ENCODE results near the gene SNX21. TPM values are rescaled to one million over a fixed set of nuclear protein-coding genes. Genes with fewer than 3 reads are reported as not detected.
A peak's percentile ranks its signal among the peaks of the same experiment; 100 is the strongest.
"Not testable (repeated sequence)": the region's sequence is repeated elsewhere in the genome, so short reads cannot be mapped to it uniquely, and the experiment has no call there.

The SNX21 gene
- total RNA-seq, 2 experiments from 2014 or later = 1.2 to 1.4 TPM

DNA sequence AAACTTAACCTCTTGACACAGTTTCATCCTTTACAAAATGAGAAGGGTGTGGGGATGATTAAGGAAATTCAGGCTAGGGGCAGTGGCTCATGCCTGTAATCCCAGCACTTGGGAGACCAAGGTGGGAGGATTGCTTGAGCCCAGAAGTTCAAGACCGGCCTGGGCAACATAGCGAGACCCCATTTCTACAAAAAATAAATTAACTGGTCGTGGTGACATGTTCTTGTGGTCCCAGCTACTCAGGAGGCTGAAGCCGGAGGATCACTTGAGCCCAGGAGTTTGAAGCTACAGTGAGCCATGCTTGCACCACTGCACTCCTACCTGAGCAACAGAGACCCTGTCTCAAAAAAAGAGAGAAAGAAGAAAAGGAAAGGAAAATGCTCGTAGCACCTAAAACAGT lies 32.9 kb downstream of the SNX21 start:
- no peak for ATAC-seq
- Mint-ChIP-seq H3K27ac (no peak overlapping the region), H3K9me3 (ENCODE audit: low read depth) (no peaks in the 10 kb centered on the region), H3K27me3 (no peaks in the 10 kb centered on the region), H3K4me3 (no peak overlapping the region), H3K4me1 (no peaks in the 10 kb centered on the region), H3K36me3 (ENCODE audit: low read depth) (no peaks in the 10 kb centered on the region)
- POLR2A ChIA-PET = no interaction called here
- DNase-seq = no peak
- intact Hi-C loops (cut with DNase I, micrococcal nuclease) = no loop called here
- CTCF ChIA-PET = no interaction called here

DNA sequence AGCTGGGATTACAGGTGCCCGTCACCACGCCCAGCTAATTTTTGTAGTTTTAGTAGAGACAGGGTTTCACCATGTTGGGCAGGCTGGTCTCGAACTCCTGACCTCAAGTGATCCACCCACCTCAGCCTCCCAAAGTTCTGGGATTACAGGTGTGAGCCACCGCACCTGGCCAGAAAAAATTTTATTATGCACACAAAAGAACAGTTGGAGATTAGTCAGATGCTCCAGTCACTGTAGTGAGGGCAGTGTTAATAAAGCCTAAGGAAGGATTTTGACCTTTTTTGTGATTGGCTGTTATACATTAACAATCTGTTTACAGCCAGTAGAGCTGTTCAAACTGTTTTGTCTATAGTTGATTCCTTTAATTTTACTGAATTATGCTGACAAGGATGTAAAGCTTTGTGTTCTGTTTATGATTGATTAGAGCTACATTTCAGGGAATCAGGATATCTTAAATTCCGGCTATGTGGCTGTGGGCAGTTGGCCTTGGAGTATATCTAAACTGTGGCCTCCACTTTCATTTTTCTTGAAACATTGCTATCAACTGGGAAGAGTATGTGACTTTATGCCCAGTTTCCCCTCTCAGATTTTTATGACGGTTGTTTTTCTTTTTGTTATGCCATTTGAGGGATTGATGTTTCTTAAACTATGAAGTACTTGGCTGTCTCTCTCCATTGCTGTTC lies 33.7 kb downstream of the SNX21 start:
- CTCF ChIA-PET = interaction anchor here (0.6 to 1.0 kb wide), 3 partner anchors 22 to 1029 kb away, joined by 3 to 5 read pairs (median 3); no protein-coding TSS in a partner anchor
- H3K27ac Mint-ChIP-seq = no peak overlapping the region
- DNase-seq = no peak

DNA sequence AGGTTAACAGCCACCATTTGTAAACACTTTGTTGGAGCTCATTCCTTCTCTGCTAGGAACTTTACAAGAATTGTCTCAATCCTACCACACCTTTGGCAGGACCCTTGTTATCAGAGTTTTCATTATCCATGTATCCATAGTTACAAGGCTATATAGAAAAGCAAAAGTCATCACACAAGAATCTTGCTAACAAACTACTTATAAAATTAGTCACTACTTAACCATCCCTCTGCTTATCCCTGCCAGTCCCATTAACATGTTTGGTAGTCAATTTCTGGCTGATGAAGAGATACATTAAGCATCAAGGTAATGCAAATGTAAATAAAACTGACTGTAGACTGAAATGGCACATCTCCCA lies 34.2 kb downstream of the SNX21 start:
- DNase-seq (no peak), ATAC-seq (no peak)
- H3K4me3 Mint-ChIP-seq = no peak overlapping the region
- H3K36me3 Mint-ChIP-seq (ENCODE audit: low read depth) = no peaks in the 10 kb centered on the region
- no peaks in the 10 kb centered on the region for H3K27me3 Mint-ChIP-seq
- no peaks in the 10 kb centered on the region for H3K9me3 Mint-ChIP-seq (ENCODE audit: low read depth)
- ChIA-PET CTCF (interaction anchor here (0.7 to 1.0 kb wide), 2 partner anchors 102 to 1030 kb away, joined by 3 read pairs; no protein-coding TSS in a partner anchor), POLR2A (no interaction called here)
- no peak overlapping the region for H3K27ac Mint-ChIP-seq
- intact Hi-C loops (cut with DNase I, micrococcal nuclease) = no loop called here
- no peaks in the 10 kb centered on the region for H3K4me1 Mint-ChIP-seq

More for the DNA sequence above, 33.7 kb downstream of the SNX21 start:
- H3K4me3 Mint-ChIP-seq = no peak overlapping the region
- H3K27me3 Mint-ChIP-seq = no peaks in the 10 kb centered on the region
- POLR2A ChIA-PET = no interaction called here
- H3K4me1 Mint-ChIP-seq = no peaks in the 10 kb centered on the region
- no peaks in the 10 kb centered on the region for H3K36me3 Mint-ChIP-seq (ENCODE audit: low read depth)
- intact Hi-C loops (cut with DNase I, micrococcal nuclease) = no loop called here
- no peaks in the 10 kb centered on the region for H3K9me3 Mint-ChIP-seq (ENCODE audit: low read depth)
- no peak for ATAC-seq

DNA sequence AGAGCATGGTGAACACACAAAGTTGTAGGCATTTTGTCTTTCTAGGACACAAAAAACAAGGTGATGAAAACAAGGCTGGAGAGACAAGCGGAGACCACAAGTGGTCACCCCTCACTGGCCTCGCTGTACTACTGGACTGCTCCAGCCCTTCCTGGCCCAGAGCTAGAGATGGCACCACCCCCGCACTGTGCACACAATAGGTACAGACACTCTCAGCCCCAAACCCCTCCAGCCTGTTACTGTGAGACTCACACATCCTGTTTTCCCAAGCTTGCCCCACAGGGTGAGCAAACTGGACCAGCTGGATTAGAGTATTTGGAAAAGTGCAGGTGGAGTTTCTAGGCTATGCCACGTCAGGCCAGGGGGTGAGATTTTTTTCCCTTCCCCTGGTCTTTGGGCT lies 39.0 kb downstream of the SNX21 start:
- no peaks in the 10 kb centered on the region for H3K27me3 Mint-ChIP-seq
- no peaks in the 10 kb centered on the region for H3K36me3 Mint-ChIP-seq (ENCODE audit: low read depth)
- H3K9me3 Mint-ChIP-seq (ENCODE audit: low read depth) = no peaks in the 10 kb centered on the region
- DNase-seq (no peak), ATAC-seq (no peak)
- ChIA-PET CTCF (interaction anchor here (0.6 to 0.9 kb wide), 2 partner anchors 18 to 20 kb away, joined by 3 to 4 read pairs; partner anchors contain the start of genes CTSA and NEURL2), POLR2A (no interaction called here)
- no peak overlapping the region for H3K27ac Mint-ChIP-seq
- intact Hi-C loops (cut with DNase I, micrococcal nuclease) = no loop called here
- H3K4me1 Mint-ChIP-seq = no peaks in the 10 kb centered on the region
- H3K4me3 Mint-ChIP-seq = no peak overlapping the region

DNA sequence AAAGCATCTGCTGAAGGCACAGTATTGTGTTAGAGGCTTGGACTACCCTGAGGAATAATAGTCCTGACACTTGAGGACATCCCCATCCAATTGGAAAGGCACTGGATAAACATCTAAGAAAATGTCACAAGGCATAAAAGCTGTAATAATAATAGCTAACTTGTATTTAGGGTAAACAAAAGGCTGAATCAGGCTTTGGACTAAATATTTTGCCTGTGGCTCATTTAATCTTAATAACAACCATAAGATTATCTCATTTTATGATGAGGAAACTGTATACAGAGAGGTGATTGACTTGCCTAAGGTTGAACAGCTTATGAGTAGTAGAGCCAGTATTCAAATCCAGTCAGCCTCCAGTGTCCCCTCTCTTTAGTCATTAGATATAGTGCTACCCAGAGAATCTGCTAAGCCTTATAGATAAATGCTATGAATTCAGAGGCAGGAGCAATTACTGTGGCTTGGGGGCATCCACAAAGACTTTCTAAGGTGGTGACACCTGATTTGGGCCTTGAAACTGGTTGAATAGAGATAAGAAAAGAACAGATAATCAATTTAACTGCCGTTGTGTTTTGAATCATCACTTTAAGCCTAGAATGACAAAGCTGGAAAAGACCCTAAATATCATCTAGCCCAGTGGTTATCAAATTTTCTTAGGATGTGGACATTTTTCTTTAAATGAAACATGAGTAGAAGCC lies 40.0 kb downstream of the SNX21 start:
- CTCF ChIA-PET = interaction anchor here (1.0 kb wide), 1 partner anchor 24 kb away, joined by 3 read pairs; no protein-coding TSS in a partner anchor
- H3K27me3 Mint-ChIP-seq = no peaks in the 10 kb centered on the region
- H3K4me1 Mint-ChIP-seq = no peaks in the 10 kb centered on the region
- no peaks in the 10 kb centered on the region for H3K36me3 Mint-ChIP-seq (ENCODE audit: low read depth)
- intact Hi-C loops (cut with DNase I, micrococcal nuclease) = no loop called here
- DNase-seq (no peak), ATAC-seq (no peak)
- no peaks in the 10 kb centered on the region for H3K9me3 Mint-ChIP-seq (ENCODE audit: low read depth)
- no peak overlapping the region for H3K4me3 Mint-ChIP-seq
- H3K27ac Mint-ChIP-seq = no peak overlapping the region
- POLR2A ChIA-PET = no interaction called here

DNA sequence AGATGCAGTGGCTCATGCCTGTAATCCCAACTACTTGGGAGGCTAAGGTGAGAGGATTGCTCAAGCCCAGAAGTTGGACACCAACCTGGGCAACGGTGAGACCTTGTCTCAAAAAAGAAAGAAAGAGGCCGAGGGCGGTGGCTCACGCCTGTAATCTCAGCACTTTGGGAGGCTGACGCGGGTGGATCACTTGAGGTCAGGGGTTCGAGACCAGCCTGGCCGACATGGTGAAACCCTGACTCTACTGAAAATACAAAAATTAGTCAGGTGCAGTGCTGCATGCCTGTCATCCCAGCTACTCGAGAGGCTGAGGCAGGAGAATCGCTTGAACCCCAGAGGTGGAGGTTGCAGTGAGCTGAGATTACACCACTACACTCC lies 40.5 kb downstream of the SNX21 start:
- H3K4me3 Mint-ChIP-seq; H3K27me3 Mint-ChIP-seq; H3K9me3 Mint-ChIP-seq (ENCODE audit: low read depth); H3K4me1 Mint-ChIP-seq; POLR2A ChIA-PET; H3K27ac Mint-ChIP-seq; ATAC-seq; intact Hi-C loops (cut with DNase I, micrococcal nuclease); CTCF ChIA-PET; H3K36me3 Mint-ChIP-seq (ENCODE audit: low read depth); DNase-seq: not testable (repeated sequence)

DNA sequence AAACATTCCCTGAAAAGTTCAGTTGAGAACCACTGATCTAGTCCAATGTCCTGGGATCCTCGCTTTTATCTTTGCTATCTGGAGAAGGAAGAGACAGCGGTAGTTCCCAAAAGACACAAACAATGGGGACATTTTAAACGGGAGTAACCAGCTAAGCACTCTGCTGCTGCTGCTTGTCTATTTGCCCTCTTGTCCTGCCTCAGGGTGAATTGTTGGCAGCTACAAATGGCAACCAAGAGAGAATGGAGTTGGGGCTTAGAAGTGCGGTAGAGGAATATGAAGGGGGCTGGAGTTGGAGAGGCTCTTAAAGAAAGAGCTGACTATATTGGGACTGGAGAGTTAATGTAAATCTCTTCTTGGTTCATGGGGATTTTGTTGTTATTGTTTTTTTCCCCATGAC lies 41.0 kb downstream of the SNX21 start:
- no peaks in the 10 kb centered on the region for H3K4me1 Mint-ChIP-seq
- no peaks in the 10 kb centered on the region for H3K27me3 Mint-ChIP-seq
- CTCF ChIA-PET = interaction anchor here (0.5 kb wide), 1 partner anchor 289 kb away, joined by 4 read pairs; no protein-coding TSS in a partner anchor
- intact Hi-C loops (cut with DNase I, micrococcal nuclease) = no loop called here
- H3K9me3 Mint-ChIP-seq (ENCODE audit: low read depth) = no peaks in the 10 kb centered on the region
- POLR2A ChIA-PET = no interaction called here
- no peak for DNase-seq
- no peak overlapping the region for H3K4me3 Mint-ChIP-seq
- H3K27ac Mint-ChIP-seq = no peak overlapping the region
- no peaks in the 10 kb centered on the region for H3K36me3 Mint-ChIP-seq (ENCODE audit: low read depth)
- no peak for ATAC-seq

DNA sequence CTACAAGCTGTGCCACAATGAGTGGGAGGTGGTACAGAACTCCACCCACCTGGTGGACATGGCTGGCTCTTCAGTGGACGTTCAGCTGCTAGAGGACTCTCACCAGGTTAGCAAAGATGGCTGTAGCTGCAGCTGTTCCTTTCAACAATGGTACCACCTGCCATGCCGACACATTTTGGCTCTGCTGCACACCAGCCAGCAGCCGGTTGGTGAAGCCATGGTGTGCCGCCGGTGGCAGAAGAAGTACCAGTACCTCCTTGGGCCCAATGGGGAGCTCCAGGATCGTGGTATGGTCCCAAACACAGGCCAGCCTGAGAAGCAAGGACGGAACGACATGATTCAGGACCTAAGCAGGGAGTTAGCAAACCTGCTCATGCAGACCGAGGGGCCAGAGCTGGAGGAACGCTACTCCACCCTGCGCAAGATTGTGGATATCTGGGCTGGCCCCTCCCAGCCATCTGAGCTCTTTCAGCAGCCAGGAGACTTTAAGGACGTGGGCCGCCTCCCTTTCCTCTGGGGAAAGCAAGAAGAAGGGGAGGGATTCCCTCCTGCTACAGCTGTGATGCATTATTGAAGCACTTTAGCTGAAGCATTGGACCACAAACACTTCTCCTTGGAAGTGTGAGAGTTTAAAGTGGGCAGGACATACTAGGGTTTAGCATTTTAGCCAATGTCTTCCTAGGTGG lies 44.6 kb downstream of the SNX21 start:
- POLR2A ChIA-PET = no interaction called here
- Mint-ChIP-seq H3K27ac (no peak overlapping the region), H3K27me3 (no peaks in the 10 kb centered on the region), H3K9me3 (ENCODE audit: low read depth) (no peaks in the 10 kb centered on the region), H3K4me3 (no peak overlapping the region), H3K36me3 (ENCODE audit: low read depth) (peaks cover 11% of the 10 kb centered on the region), H3K4me1 (peaks cover 21% of the 10 kb centered on the region)
- CTCF ChIA-PET = interaction anchor here (0.7 kb wide), 1 partner anchor 42 kb away, joined by 3 read pairs; no protein-coding TSS in a partner anchor
- ATAC-seq = no peak
- DNase-seq = no peak
- intact Hi-C loops (cut with DNase I, micrococcal nuclease) = loop anchor here in 1 of 2 experiments (5.0 kb wide), 1 partner anchor 809 kb away; the partner anchor contains the start of gene TP53RK

DNA sequence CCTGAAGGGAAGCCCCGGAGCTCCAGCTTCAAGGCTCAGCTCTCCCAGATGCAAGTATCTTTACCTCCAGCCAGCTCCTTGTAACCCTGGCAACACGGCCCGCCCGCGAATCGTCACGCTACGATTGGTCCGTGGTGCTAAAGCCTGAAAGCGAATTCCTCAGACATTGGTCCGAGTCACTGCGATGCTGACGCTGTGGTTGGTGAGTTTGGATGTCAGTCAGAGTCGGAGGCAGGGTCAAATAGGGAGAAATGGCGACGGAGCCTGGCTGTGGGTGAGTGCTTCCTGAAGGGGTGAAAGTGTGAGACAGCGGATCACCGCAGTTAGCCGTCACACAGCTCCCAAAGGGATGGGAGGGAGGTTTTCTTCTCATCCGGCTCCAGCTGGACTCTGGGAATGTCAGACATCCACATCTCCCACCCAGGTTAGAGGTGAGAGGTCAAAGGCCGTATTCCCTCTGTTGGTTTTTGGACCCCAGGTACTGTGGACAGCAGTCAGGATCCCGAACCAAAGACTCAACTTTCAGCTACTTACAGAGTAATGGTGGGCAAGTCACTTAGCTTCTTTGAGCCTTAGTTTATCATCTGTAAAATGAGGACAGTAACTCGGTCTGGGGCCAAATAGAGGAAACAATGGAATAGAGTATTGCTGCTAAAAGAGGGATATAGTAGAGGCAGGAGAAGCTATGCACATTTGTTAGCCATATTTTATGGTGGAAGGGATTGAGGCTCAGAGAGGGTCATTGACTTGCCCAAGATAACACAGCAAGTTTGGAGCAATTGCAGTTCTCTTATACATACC lies 47.6 kb downstream of the SNX21 start, which contains the start of gene ZSWIM1:
Gene ZSWIM1, plus strand, starts transcription at position 240 of the 801 bp plus-strand sequence. CDS start 1,366 bp downstream, outside the sequence.
- H3K9me3 Mint-ChIP-seq (ENCODE audit: low read depth) = no peaks in the 10 kb centered on the region
- DNase-seq (peak; percentile 99), ATAC-seq (peak; percentile 98)
- H3K27ac Mint-ChIP-seq = peak within 1 kb of the TSS; percentile 95
- H3K36me3 Mint-ChIP-seq (ENCODE audit: low read depth) = peaks cover 21% of the 10 kb centered on the region
- ChIA-PET POLR2A (interaction anchor here (0.5 to 2.3 kb wide), 9 partner anchors 8 to 200 kb away, joined by 3 to 7 read pairs (median 3); partner anchors contain the start of genes CTSA and NEURL2), CTCF (interaction anchor here (0.5 to 1.5 kb wide), 8 partner anchors 9 to 123 kb away, joined by 3 to 10 read pairs (median 4); partner anchors contain the start of genes CTSA and NEURL2)
- intact Hi-C loops (cut with DNase I, micrococcal nuclease) = loop anchor here (1.0 to 10.0 kb wide), 10 partner anchors 10 to 916 kb away; partner anchors contain the start of genes ACOT8 (in 2 of the 2), CTSA (in 2 of the 2), NEURL2 (in 2 of the 2) and ZSWIM3 (in 2 of the 2)
- no peaks in the 10 kb centered on the region for H3K27me3 Mint-ChIP-seq
- H3K4me1 Mint-ChIP-seq = peaks cover 42% of the 10 kb centered on the region
- H3K4me3 Mint-ChIP-seq = peak within 1 kb of the TSS; percentile 94

DNA sequence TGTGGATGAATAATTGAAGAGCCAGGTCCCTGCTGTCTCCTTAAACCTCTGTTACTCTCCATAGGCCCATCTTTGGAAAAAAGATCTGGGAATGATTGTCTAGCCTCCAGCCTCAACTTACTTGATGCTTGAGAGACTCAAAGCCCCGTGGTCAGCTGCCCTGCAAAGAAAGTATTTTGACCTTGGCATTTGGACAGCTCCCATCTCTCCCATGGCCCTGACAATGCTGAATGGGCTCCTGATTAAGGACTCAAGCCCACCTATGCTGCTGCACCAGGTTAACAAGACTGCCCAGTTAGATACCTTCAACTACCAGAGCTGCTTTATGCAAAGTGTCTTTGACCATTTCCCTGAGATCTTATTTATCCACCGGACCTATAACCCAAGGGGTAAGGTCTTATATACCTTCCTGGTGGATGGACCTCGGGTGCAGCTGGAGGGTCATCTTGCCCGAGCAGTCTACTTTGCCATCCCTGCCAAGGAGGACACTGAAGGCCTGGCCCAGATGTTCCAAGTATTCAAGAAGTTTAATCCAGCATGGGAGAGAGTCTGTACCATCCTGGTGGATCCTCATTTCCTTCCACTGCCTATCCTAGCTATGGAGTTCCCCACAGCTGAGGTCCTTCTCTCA lies 49.0 kb downstream of the SNX21 start:
- Mint-ChIP-seq H3K27me3 (no peaks in the 10 kb centered on the region), H3K36me3 (ENCODE audit: low read depth) (peaks cover 29% of the 10 kb centered on the region), H3K27ac (peak overlapping the region; percentile 60), H3K9me3 (ENCODE audit: low read depth) (no peaks in the 10 kb centered on the region), H3K4me3 (peak overlapping the region; percentile 59), H3K4me1 (peaks cover 44% of the 10 kb centered on the region)
- ChIA-PET POLR2A (interaction anchor here (2.3 kb wide), 1 partner anchor 9 kb away, joined by 7 read pairs; the partner anchor contains the start of genes CTSA and NEURL2), CTCF (interaction anchor here (0.6 to 1.0 kb wide), 5 partner anchors 26 to 206 kb away, joined by 3 to 6 read pairs (median 3); partner anchors contain the start of genes ACOT8, DNTTIP1 and WFDC3)
- ATAC-seq = no peak
- intact Hi-C loops (cut with DNase I, micrococcal nuclease) = loop anchor here in 1 of 2 experiments (10.0 kb wide), 3 partner anchors 482 to 918 kb away; partner anchors contain the start of genes STK4 and TOMM34
- DNase-seq = no peak
